ENCODE data around the gene SMAGP.

GRCh38 chr12:51216642-51217041 is 53.6 kb downstream of the SMAGP start:
- TF ChIP-seq CTCF (IDR thresholded peaks at IDR 0.05; ENCODE audit: insufficient read depth, low read length, poor library complexity, severe bottlenecking) (no peak), EZH2phosphoT487 (conservative IDR thresholded peaks at IDR 0.05; ENCODE audit: low read length) (no peak)
